ENCODE data around the gene ATG2A. TPM values are rescaled to one million over a fixed set of nuclear protein-coding genes. Genes with fewer than 3 reads are reported as not detected.
A peak's percentile ranks its signal among the peaks of the same experiment; 100 is the strongest.

ATG2A gene
- total and polyA plus RNA-seq, 9 of the 15 experiments (the other 6 are each of a cell fraction or from before 2014, with no cell fraction given) = 0.25 to 45.9 (median 5.2) TPM

DNA sequence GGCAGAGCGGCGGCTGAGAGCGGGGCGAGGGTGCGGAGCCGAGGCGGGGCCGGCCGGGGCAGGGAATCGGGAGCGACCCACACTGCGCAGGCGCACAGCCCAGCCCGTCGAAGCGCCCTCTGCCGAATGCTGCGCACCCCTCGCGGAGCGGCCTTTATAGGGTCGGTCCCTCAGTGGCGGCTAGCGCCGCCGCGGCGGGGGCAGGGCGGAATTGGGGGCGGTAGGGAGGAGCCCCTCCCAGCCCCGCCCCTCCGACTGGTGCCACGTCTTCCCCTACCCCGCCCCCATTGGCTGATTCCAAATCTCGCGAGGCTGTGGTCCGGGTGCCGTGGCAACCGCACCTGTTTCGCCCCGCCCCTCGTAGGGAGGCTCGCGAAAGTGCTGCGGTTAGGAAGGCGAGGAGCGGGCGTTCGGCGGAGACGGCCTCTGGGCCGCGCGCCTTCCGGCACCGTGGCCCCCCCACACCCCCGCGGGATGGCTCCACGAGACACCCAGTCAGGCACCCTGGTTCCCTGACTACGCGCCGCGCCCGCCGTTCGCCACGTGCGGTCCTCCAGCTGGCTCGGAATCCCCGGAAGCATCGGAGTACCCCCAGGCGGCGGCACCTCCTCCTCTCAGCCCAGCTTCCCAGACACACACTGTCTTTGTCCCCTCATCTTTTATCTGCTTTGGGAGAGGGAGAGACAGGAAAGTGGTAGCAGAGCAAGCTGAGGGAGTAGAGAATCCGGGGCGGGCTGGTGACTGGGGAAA lies 38.3 kb downstream of the ATG2A start, which contains the start of gene EHD1 (continued):
- TF ChIP-seq ZNF134 (CRISPR knock-in tag; conservative IDR thresholded peaks at IDR 0.05) (no peak), ILF3 (IDR thresholded peaks at IDR 0.05; ENCODE audit: borderline replicate concordance) (no peak; the same call in 1 of the 2 replicates), ZNF696 (CRISPR knock-in tag; conservative IDR thresholded peaks at IDR 0.05) (no peak), STAG1 (CRISPR knock-in tag; IDR thresholded peaks at IDR 0.05; ENCODE audit: borderline replicate concordance) (no peak), ZKSCAN8 (CRISPR knock-in tag; IDR thresholded peaks at IDR 0.05) (no peak), RAD21 (CRISPR knock-in tag; conservative IDR thresholded peaks at IDR 0.05 in 1 of 2, IDR thresholded peaks at IDR 0.05 in 1 of 2) (peak; percentile 38 to 42; a peak in 1 of 4 replicates), POLR2AphosphoS5 (IDR thresholded peaks at IDR 0.05; ENCODE audit: control insufficient read depth, insufficient read depth, low read depth, low read length) (peak; percentile 56; the same call in 1 of the 2 replicates), DNMT1 (IDR thresholded peaks at IDR 0.05) (no peak)
- TF ChIP-seq, protein P1, sequence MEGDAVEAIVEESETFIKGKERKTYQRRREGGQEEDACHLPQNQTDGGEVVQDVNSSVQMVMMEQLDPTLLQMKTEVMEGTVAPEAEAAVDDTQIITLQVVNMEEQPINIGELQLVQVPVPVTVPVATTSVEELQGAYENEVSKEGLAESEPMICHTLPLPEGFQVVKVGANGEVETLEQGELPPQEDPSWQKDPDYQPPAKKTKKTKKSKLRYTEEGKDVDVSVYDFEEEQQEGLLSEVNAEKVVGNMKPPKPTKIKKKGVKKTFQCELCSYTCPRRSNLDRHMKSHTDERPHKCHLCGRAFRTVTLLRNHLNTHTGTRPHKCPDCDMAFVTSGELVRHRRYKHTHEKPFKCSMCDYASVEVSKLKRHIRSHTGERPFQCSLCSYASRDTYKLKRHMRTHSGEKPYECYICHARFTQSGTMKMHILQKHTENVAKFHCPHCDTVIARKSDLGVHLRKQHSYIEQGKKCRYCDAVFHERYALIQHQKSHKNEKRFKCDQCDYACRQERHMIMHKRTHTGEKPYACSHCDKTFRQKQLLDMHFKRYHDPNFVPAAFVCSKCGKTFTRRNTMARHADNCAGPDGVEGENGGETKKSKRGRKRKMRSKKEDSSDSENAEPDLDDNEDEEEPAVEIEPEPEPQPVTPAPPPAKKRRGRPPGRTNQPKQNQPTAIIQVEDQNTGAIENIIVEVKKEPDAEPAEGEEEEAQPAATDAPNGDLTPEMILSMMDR (IDR thresholded peaks at IDR 0.05 in 2 of 3, conservative IDR thresholded peaks at IDR 0.05 in 1 of 3; ENCODE audit: insufficient read depth in 2 of 3, low read depth in 1 of 3, low read length in 3 of 3) = peak; percentile 65 to 93 (median 90); a peak in 5 of 6 replicates
- TF ChIP-seq, protein P2, sequence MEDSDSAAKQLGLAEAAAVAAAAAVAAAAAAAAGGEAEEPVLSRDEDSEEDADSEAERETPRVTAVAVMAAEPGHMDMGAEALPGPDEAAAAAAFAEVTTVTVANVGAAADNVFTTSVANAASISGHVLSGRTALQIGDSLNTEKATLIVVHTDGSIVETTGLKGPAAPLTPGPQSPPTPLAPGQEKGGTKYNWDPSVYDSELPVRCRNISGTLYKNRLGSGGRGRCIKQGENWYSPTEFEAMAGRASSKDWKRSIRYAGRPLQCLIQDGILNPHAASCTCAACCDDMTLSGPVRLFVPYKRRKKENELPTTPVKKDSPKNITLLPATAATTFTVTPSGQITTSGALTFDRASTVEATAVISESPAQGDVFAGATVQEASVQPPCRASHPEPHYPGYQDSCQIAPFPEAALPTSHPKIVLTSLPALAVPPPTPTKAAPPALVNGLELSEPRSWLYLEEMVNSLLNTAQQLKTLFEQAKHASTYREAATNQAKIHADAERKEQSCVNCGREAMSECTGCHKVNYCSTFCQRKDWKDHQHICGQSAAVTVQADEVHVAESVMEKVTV (CRISPR knock-in tag; IDR thresholded peaks at IDR 0.05) = 0 out of 2 replicates have a peak, but pooled peaks have one; percentile 20
- TF ChIP-seq, protein P3, sequence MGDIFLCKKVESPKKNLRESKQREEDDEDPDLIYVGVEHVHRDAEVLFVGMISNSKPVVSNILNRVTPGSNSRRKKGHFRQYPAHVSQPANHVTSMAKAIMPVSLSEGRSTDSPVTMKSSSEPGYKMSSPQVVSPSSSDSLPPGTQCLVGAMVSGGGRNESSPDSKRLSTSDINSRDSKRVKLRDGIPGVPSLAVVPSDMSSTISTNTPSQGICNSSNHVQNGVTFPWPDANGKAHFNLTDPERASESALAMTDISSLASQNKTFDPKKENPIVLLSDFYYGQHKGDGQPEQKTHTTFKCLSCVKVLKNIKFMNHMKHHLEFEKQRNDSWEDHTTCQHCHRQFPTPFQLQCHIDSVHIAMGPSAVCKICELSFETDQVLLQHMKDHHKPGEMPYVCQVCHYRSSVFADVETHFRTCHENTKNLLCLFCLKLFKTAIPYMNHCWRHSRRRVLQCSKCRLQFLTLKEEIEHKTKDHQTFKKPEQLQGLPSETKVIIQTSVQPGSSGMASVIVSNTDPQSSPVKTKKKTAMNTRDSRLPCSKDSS (IDR thresholded peaks at IDR 0.05; ENCODE audit: low read depth, partially characterized antibody) = no peak

All from K562 (cell line).